GM23338 (cell line): Measurements from ENCODE around the gene IQCK. TPM values are rescaled to one million over a fixed set of nuclear protein-coding genes. Genes with fewer than 3 reads are reported as not detected.

ENCODE experiments used
- ATAC-seq: fragments of 200-7000 bp; cut with Tn5 transposase; 3 replicates; pipeline ENCODE4 v1.9.1; 2020
- DNase-seq: peaks from one replicate; pipeline ENCODE4 v3.0.0-alpha.2; 2015; ENCODE audit warnings: low spot score
- H2AFZ ChIP-seq: fragments of 200-600 bp; sonication (generic); 2 replicates; pipeline ENCODE4 v1.8.0; 2016; ENCODE audit warnings: antibody characterized with exemption, mild to moderate bottlenecking, moderate library complexity
- H3F3A ChIP-seq: fragments of 200-600 bp; sonication (generic); replicated peaks from 2 replicates; pipeline ENCODE4 v1.8.0; 2017; ENCODE audit warnings: antibody characterized with exemption, mixed run types, low read depth
- H3K27ac ChIP-seq: fragments of 200-600 bp; sonication (generic); 2 replicates; pipeline ENCODE4 v1.6.1; 2016; ENCODE audit warnings: low read depth
- H3K27me3 ChIP-seq: fragments of 200-600 bp; sonication (generic); 2 replicates; pipeline ENCODE4 v1.8.0; 2016; ENCODE audit warnings: mild to moderate bottlenecking, mixed run types, moderate library complexity; ENCODE audit not compliant: insufficient read depth
- H3K36me3 ChIP-seq: fragments of 200-600 bp; sonication (generic); 2 replicates; pipeline ENCODE4 v1.8.0; 2016; ENCODE audit warnings: mild to moderate bottlenecking; ENCODE audit not compliant: insufficient read depth
- H3K4me1 ChIP-seq: fragments of 200-600 bp; sonication (generic); 2 replicates; pipeline ENCODE4 v1.8.0; 2016; ENCODE audit warnings: mild to moderate bottlenecking, moderate library complexity; ENCODE audit not compliant: insufficient read depth
- H3K4me2 ChIP-seq: fragments of 200-600 bp; sonication (generic); 2 replicates; pipeline ENCODE4 v1.7.1; 2017; ENCODE audit warnings: mixed run types
- H3K4me3 ChIP-seq: fragments of 200-600 bp; sonication (generic); 2 replicates; pipeline ENCODE4 v1.6.1; 2016; ENCODE audit warnings: mixed run types
- H3K79me2 ChIP-seq: fragments of 200-600 bp; sonication (generic); replicated peaks from 2 replicates; pipeline ENCODE4 v1.8.0; 2017; ENCODE audit warnings: mild to moderate bottlenecking; ENCODE audit not compliant: insufficient read depth
- H3K9me2 ChIP-seq: fragments of 200-600 bp; sonication (generic); 2 replicates; pipeline ENCODE4 v1.8.0; 2017; ENCODE audit not compliant: insufficient read depth
- H4K20me1 ChIP-seq: fragments of 200-600 bp; sonication (generic); replicated peaks from 2 replicates; pipeline ENCODE4 v1.8.0; 2017; ENCODE audit warnings: mild to moderate bottlenecking; ENCODE audit not compliant: insufficient read depth
- H3K27ac Mint-ChIP-seq: 2 replicates; pipeline ENCODE4 v1.8.0; 2020; ENCODE audit warnings: inconsistent platforms, mild to moderate bottlenecking, moderate library complexity, mixed read lengths
- H3K27me3 Mint-ChIP-seq: 3 replicates; pipeline ENCODE4 v1.8.0; 2022; ENCODE audit warnings: low read depth, mild to moderate bottlenecking, moderate library complexity, mixed read lengths, inconsistent platforms; ENCODE audit not compliant: insufficient read depth, poor library complexity
- H3K36me3 Mint-ChIP-seq: 3 replicates; pipeline ENCODE4 v1.8.0; 2021; ENCODE audit warnings: low read depth, mild to moderate bottlenecking, inconsistent platforms, moderate library complexity, mixed read lengths
- H3K4me1 Mint-ChIP-seq: 3 replicates; pipeline ENCODE4 v1.8.0; 2020; ENCODE audit warnings: mild to moderate bottlenecking, inconsistent platforms, mixed read lengths
- H3K4me3 Mint-ChIP-seq: 3 replicates; pipeline ENCODE4 v1.8.0; 2021; ENCODE audit warnings: moderate library complexity, mild to moderate bottlenecking, inconsistent platforms, mixed read lengths
- H3K9me3 Mint-ChIP-seq: 3 replicates; pipeline ENCODE4 v1.8.0; 2020; ENCODE audit warnings: moderate library complexity, mild to moderate bottlenecking, inconsistent platforms, mixed read lengths
- CREB1 ChIP-seq: fragments of 250-450 bp; sonication (Bioruptor Pico); IDR thresholded peaks from 2 replicates; pipeline ENCODE4 v1.5.0; 2020; ENCODE audit warnings: low read depth, mild to moderate bottlenecking, moderate library complexity
- EZH2 ChIP-seq: fragments of 200-600 bp; sonication (generic); IDR thresholded peaks from one replicate; pipeline ENCODE4 v1.8.0; 2017; ENCODE audit warnings: antibody characterized with exemption, mild to moderate bottlenecking, low read depth; ENCODE audit not compliant: unreplicated experiment
- EZH2phosphoT487 ChIP-seq: fragments of 200-600 bp; sonication (generic); IDR thresholded peaks from one replicate; pipeline ENCODE4 v1.8.1; 2018; ENCODE audit warnings: antibody characterized with exemption; ENCODE audit not compliant: unreplicated experiment
- JUNB ChIP-seq: IDR thresholded peaks from one replicate; pipeline ENCODE4 v1.6.1; 2016; ENCODE audit warnings: antibody characterized with exemption; ENCODE audit not compliant: unreplicated experiment
- NANOG ChIP-seq: IDR thresholded peaks from 2 replicates; pipeline ENCODE4 v1.6.1; 2016; ENCODE audit warnings: antibody characterized with exemption, borderline replicate concordance
- POLR2AphosphoS5 ChIP-seq: IDR thresholded peaks from 2 replicates; pipeline ENCODE4 v1.6.1; 2016; ENCODE audit warnings: antibody characterized with exemption, low read depth
- STAT1 ChIP-seq: IDR thresholded peaks from one replicate; pipeline ENCODE4 v1.6.1; 2016; ENCODE audit warnings: antibody characterized with exemption; ENCODE audit not compliant: unreplicated experiment
- ZNF114 ChIP-seq: fragments of 250-450 bp; sonication (Bioruptor Pico); IDR thresholded peaks from 2 replicates; pipeline ENCODE4 v1.5.0; 2020; ENCODE audit warnings: mild to moderate bottlenecking, moderate library complexity
- ZNF331 ChIP-seq: fragments of 250-450 bp; sonication (Bioruptor Pico); IDR thresholded peaks from 2 replicates; pipeline ENCODE4 v1.5.0; 2020; ENCODE audit warnings: low read depth, mild to moderate bottlenecking, moderate library complexity
- polyA plus RNA-seq: library from polyadenylated mRNA; unstranded; fragments of >200 nt; fragmentation: Nextera tagmentation; extraction: Ambion mirVana; gene quantifications from 2 replicates; pipeline ENCODE4 v1.2.1, GENCODE V29; 2016
- total RNA-seq: library from RNA; depleted of rRNA; stranded (reverse); fragments of >200 nt; shearing (Covaris generic); gene quantifications from 2 replicates; pipeline ENCODE4 v1.2.3, GENCODE V29; 2014
- TF ChIP-seq, protein P1 (sequence below), 2 experiments: fragments of 200-600 bp in 1 of 2; sonication (generic) in 1 of 2; conservative IDR thresholded peaks; 2 replicates each; pipeline versions ENCODE4 v1.5.1 to v1.6.1; 2016 to 2017; ENCODE audit warnings: antibody characterized with exemption in 2 of 2, low read depth in 2 of 2, mild to moderate bottlenecking in 2 of 2, moderate library complexity in 1 of 2
- TF ChIP-seq, protein P2 (sequence below): IDR thresholded peaks from 2 replicates; pipeline ENCODE4 v1.6.1; 2016; ENCODE audit warnings: antibody characterized with exemption

The IQCK gene
- total and polyA plus RNA-seq, 2 experiments from 2014 or later = 7.6 to 10.0 TPM

DNA sequence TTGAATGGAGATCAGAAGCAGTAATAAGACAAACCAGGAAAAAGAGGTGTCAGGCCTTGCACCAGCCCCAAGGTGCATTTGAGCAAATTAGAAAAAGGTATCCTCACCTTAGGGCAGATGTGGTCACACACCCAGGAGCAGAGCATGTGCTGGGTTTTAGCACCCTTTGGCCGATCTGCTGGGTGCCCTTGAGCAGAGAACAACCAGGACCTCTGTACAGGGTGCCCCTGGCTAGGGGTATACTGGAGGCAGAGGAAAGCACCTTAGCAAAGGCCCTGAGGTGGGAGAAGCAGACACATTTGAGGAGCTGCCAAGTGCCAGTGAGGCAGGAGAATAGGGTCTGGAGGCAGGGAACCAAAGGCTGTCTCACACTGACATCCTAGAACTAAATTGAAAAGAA is 67.0 kb downstream of the IQCK start:
- no peaks in the 10 kb centered on the region for H3K9me3 Mint-ChIP-seq
- Histone ChIP-seq H3F3A (no peaks in the 10 kb centered on the region), H4K20me1 (no peaks in the 10 kb centered on the region), H3K36me3 (no peaks in the 10 kb centered on the region), H3K4me1 (no peaks in the 10 kb centered on the region), H3K4me3 (no peak overlapping the region), H2AFZ (peak overlapping the region; percentile 56; the same call in 1 of the 2 replicates), H3K9me2 (no peaks in the 10 kb centered on the region), H3K27me3 (no peaks in the 10 kb centered on the region), H3K79me2 (no peaks in the 10 kb centered on the region), H3K27ac (no peak overlapping the region), H3K4me2 (no peak overlapping the region)
- H3K4me3 Mint-ChIP-seq = no peak overlapping the region
- no peaks in the 10 kb centered on the region for H3K36me3 Mint-ChIP-seq
- H3K4me1 Mint-ChIP-seq = peaks cover 6% of the 10 kb centered on the region; the same call in 2 of the 3 replicates
- TF ChIP-seq EZH2 (no peak), ZNF114 (no peak), POLR2AphosphoS5 (no peak), NANOG (no peak), EZH2phosphoT487 (no peak), STAT1 (no peak), CREB1 (CRISPR knock-in tag) (no peak), ZNF331 (CRISPR knock-in tag) (no peak)
- TF ChIP-seq, protein P1, sequence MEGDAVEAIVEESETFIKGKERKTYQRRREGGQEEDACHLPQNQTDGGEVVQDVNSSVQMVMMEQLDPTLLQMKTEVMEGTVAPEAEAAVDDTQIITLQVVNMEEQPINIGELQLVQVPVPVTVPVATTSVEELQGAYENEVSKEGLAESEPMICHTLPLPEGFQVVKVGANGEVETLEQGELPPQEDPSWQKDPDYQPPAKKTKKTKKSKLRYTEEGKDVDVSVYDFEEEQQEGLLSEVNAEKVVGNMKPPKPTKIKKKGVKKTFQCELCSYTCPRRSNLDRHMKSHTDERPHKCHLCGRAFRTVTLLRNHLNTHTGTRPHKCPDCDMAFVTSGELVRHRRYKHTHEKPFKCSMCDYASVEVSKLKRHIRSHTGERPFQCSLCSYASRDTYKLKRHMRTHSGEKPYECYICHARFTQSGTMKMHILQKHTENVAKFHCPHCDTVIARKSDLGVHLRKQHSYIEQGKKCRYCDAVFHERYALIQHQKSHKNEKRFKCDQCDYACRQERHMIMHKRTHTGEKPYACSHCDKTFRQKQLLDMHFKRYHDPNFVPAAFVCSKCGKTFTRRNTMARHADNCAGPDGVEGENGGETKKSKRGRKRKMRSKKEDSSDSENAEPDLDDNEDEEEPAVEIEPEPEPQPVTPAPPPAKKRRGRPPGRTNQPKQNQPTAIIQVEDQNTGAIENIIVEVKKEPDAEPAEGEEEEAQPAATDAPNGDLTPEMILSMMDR (conservative IDR thresholded peaks at IDR 0.05; ENCODE audit: low read depth in 2 of 2) = no peak
- TF ChIP-seq, protein P2, sequence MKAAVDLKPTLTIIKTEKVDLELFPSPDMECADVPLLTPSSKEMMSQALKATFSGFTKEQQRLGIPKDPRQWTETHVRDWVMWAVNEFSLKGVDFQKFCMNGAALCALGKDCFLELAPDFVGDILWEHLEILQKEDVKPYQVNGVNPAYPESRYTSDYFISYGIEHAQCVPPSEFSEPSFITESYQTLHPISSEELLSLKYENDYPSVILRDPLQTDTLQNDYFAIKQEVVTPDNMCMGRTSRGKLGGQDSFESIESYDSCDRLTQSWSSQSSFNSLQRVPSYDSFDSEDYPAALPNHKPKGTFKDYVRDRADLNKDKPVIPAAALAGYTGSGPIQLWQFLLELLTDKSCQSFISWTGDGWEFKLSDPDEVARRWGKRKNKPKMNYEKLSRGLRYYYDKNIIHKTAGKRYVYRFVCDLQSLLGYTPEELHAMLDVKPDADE = no peak
- ATAC-seq = no peak
- no peak for DNase-seq
- H3K27me3 Mint-ChIP-seq = no peaks in the 10 kb centered on the region
- no peak overlapping the region for H3K27ac Mint-ChIP-seq

DNA sequence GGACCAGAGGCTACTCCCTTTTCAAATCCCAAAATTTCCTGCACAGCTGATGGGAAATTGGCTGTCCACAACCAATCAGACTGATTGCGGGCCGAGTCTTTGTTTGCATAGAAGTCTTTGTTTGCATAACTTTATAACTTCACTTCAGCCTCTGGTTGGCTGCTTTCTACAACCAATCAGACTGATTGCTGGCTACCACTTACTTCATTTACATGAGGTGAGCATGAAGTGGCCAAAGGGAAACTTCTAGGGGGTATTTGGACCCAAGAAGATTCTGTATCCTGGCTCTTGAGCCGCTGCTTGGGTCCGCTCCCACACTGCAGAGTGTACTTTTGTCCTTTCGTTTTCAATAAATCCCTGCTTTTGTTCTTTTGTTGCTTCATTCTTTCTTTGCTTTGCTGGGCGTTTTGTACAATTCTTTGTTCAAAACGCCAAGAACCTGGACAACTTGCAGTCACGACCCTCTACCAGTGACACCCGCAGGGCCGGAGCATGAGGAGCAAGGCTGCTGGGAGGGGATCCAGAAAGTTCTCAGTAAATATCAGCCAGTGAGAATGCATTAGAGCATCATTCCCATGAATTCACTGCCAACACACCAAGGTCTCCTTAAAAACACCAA is 67.5 kb downstream of the IQCK start:
- Mint-ChIP-seq H3K27me3 (no peaks in the 10 kb centered on the region), H3K9me3 (no peaks in the 10 kb centered on the region), H3K4me1 (peaks cover 6% of the 10 kb centered on the region; the same call in 2 of the 3 replicates), H3K36me3 (no peaks in the 10 kb centered on the region), H3K4me3 (no peak overlapping the region), H3K27ac (no peak overlapping the region)
- H3K4me2 ChIP-seq = no peak overlapping the region
- peak overlapping the region; percentile 56; the same call in 1 of the 2 replicates for H2AFZ ChIP-seq
- no peaks in the 10 kb centered on the region for H4K20me1 ChIP-seq
- ATAC-seq (no peak), DNase-seq (no peak)
- no peaks in the 10 kb centered on the region for H3K79me2 ChIP-seq
- H3K27me3 ChIP-seq = no peaks in the 10 kb centered on the region
- no peak overlapping the region for H3K4me3 ChIP-seq
- no peaks in the 10 kb centered on the region for H3K4me1 ChIP-seq
- no peak overlapping the region for H3K27ac ChIP-seq
- H3F3A ChIP-seq = no peaks in the 10 kb centered on the region
- no peaks in the 10 kb centered on the region for H3K9me2 ChIP-seq
- no peaks in the 10 kb centered on the region for H3K36me3 ChIP-seq
- TF ChIP-seq, protein P1 (conservative IDR thresholded peaks at IDR 0.05; ENCODE audit: low read depth in 2 of 2) = no peak
- no peak for TF ChIP-seq NANOG
- TF ChIP-seq JUNB = no peak
- no peak for TF ChIP-seq EZH2phosphoT487
